HG03039 (cell line): ENCODE results near the gene GSTT4.
A peak's percentile ranks its signal among the peaks of the same experiment; 100 is the strongest.
"Not testable (repeated sequence)": the region's sequence is repeated elsewhere in the genome, so short reads cannot be mapped to it uniquely, and the experiment has no call there.

Experiments used
- ATAC-seq: cut with Tn5 transposase; IDR thresholded peaks from one replicate; pipeline ENCODE4 v1.9.1; 2021; ENCODE audit warnings: mild to moderate bottlenecking, moderate library complexity; ENCODE audit not compliant: unreplicated experiment

GSTT4 gene

GRCh38 chr22:23993080-23993479, 12.2 kb downstream of the GSTT4 start:
- not testable (repeated sequence) for ATAC-seq

- ATAC-seq, result not testable (repeated sequence)
Observed at GRCh38 chr22:23989583-23990244, 15.5 kb downstream of the GSTT4 start.

- not testable (repeated sequence) for ATAC-seq
Observed at GRCh38 chr22:23986538-23987178, 18.6 kb downstream of the GSTT4 start.

- ATAC-seq, result not testable (repeated sequence)
Observed at GRCh38 chr22:23986089-23986488, 19.2 kb downstream of the GSTT4 start.

GRCh38 chr22:23984430-23984829, 20.8 kb downstream of the GSTT4 start:
- no peak for ATAC-seq

- ATAC-seq, result not testable (repeated sequence)
Observed at GRCh38 chr22:23980567-23980966, 24.7 kb downstream of the GSTT4 start.

DNA sequence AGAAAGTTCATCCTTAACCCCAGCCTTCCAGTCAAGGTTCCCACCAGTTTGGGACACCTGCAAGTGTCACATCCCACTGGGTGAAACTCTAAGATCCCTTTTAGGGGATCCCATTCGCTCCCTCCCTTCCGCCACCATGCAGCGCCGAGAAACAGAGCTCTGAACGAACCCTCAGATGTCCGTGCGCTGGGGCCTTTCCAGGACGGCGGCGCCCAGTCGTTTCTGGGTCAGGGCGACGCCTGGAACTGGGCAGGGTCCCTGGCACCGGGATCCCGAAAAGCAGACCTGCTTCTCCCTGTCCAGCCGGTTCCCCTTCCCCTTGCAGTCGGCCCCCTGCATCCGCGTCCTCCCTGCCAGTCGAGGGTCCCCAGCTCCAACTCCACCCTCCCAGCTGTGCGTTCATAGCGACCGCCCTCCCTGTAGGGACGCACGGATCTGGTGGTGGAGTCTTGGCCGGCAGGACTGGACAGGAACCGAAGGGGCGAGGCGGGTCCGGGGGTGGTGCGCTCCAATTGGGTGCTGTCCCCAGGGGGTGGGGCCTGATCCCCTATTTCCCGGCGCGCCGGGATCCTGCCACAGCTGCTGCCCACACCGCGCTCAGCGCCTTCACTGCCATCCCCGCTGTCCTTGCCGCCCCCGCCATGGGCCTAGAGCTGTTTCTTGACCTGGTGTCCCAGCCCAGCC, 25.6 kb downstream of the GSTT4 start, which contains the start of gene GSTT2:
TSS of gene GSTT2 (plus strand) at position 578 of the 684 bp plus-strand sequence.
- not testable (repeated sequence) for ATAC-seq

DNA sequence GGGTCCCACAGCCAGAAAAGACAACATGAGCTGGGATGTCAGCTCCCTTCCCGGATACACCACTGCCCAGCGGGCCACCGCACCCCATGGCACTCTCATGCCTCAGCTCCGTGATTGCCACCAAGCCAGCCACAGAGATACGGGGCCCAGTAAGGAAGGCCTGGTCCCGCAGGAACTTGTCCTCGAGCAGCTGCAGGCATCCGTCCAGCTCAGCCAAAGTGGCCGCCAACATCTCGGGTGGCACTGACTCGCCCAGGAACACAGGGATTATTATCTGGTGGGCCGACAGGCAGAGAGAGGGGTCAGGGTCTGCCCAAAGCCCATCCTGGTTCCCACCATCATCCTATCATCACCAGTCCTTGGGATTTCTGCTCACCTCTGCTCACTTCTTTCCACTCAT, 27.9 kb downstream of the GSTT4 start:
- ATAC-seq, result not testable (repeated sequence)

GRCh38 chr22:23974836-23975352, 30.4 kb downstream of the GSTT4 start:
- ATAC-seq, result not testable (repeated sequence)

GRCh38 chr22:23974345-23974744, 30.9 kb downstream of the GSTT4 start, which contains the start of gene DDT:
DDT (minus strand) TSS chr22:23974441; CDS start chr22:23974414, 27 bp downstream.
- ATAC-seq, result peak; percentile 90

GRCh38 chr22:23971927-23972326, 33.3 kb downstream of the GSTT4 start:
- not testable (repeated sequence) for ATAC-seq

- no peak for ATAC-seq
Observed at GRCh38 chr22:23970816-23971486, 34.3 kb downstream of the GSTT4 start.

DNA sequence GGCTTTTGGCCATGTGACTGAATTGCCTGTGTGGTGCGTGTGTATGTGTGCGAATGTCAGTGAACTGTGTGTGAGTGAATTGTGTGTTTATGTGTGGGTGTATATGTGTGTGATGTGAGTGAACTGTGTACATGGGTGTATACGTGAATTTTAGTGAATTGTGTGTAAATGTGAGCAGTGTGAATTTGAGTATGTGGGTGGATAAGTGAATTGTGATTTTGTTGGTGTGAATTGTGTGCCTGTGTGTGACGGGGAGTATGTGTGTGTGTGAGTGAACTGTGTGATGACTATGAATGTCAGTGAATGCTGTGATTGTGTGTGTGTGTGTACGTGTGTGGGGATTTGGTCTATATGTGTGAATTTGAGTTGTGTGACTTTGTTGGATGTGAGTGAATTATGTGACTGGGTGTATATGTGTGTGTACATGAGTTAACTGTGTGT, 35.0 kb downstream of the GSTT4 start:
- no peak for ATAC-seq

GRCh38 chr22:23969071-23969470, 36.2 kb downstream of the GSTT4 start:
- ATAC-seq, result no peak

DNA sequence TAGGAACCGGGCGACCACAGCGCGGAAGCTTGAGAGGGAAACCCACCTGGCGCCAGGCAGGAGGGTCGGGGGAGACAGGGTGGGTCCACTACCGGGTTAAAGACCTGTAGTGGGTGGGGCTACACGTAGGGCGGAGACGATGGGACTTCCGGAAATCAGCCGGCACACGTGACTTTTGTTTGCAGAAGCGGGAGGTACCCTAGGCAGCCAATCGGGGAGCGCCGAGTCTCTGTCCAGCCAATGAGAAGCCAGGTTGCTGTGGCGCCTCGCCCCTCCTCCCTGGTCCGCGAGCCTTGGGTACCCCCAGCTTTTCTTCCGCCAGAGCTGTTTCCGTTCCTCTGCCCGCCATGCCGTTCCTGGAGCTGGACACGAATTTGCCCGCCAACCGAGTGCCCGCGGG, 38.7 kb downstream of the GSTT4 start, which contains the start of gene DDTL:
TSS of gene DDTL (plus strand) at position 321 of the 400 bp plus-strand sequence. CDS start at position 348, 27 bp downstream.
- ATAC-seq, result peak; percentile 81

DNA sequence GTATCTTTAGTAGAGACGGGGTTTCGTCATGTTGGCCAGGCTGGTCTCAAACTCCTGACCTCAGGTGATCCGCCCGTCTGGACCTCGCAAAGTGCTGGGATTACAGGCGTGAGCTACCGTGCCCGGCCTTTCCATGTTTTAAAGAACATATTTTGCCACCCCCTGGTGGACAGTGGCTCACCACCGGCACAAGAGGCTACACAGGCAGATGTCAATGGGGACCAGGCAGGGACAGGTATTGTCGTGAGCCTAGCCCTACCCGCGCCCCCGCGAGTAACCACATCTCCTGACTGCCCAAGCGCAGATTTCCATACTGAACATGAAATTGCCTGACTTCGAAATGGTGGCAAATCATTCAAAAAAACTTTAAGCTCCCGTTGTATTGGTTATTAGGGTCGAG, 39.2 kb downstream of the GSTT4 start:
- not testable (repeated sequence) for ATAC-seq

GRCh38 chr22:23961084-23961771, 44.0 kb downstream of the GSTT4 start, which contains the start of gene GSTT2B:
GSTT2B (minus strand) TSS chr22:23961195; CDS start chr22:23961131, 64 bp downstream.
- ATAC-seq, result not testable (repeated sequence)

DNA sequence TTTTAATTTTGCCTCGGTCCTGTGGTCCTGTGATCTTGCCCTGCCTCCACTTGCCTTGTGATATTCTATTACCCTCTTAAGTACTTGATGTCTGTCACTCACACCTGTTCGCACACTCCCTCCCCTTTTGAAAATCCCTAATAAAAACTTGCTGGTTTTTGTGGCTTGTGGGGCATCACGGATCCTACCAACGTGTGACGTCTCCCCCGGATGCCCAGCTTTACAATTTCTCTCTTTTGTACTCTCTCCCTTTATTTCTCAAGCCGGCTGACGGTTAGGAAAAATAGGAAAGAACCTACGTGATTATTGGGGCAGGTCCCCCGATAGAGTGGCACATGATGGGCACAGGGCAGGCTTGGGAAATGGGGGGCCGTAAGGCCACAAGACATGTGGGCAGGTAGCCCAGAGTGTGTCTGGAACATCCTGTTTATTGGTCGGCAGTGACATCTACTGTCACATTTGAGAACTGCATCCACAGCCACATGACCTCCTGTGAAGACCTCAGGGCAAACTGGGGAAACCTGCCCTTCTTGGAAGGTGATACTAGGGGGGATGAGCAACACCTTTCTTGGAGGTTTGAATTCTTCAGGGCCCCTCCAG, 48.9 kb downstream of the GSTT4 start:
- peak; percentile 45 for ATAC-seq

GRCh38 chr22:23955886-23956285, 49.4 kb downstream of the GSTT4 start:
- ATAC-seq, result not testable (repeated sequence)

DNA sequence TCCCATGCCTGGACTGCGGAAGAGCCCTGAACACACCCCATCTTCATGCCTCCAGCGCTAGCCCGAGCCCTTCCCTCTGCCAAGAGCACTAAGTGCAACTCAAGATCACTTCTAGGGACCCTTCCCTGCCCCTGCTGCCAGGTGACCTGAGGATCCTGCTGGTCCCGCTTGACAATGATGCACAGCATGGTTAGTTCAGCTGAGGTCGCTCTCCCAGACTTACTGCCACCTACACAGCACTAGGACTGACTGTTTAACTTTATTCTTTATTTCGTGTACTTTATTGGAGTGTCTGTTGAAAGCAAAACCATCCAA, 50.3 kb downstream of the GSTT4 start:
- not testable (repeated sequence) for ATAC-seq
